Hepatocyte (in vitro differentiated cells): ENCODE results near the gene NR4A1. TPM values are rescaled to one million over a fixed set of nuclear protein-coding genes. Genes with fewer than 3 reads are reported as not detected.

ENCODE experiments used
- DNase-seq: peaks from one replicate; pipeline ENCODE4 v3.0.0-alpha.2; 2016; ENCODE audit warnings: low spot score
- H2AFZ ChIP-seq: fragments of 200-600 bp; sonication (generic); 2 replicates; pipeline ENCODE4 v1.6.0; 2016; ENCODE audit warnings: antibody characterized with exemption, mild to moderate bottlenecking
- H3K27ac ChIP-seq: fragments of 200-600 bp; sonication (generic); 2 replicates; pipeline ENCODE4 v1.5.1; 2016; ENCODE audit warnings: mild to moderate bottlenecking
- H3K27me3 ChIP-seq: fragments of 200-600 bp; sonication (generic); 2 replicates; pipeline ENCODE4 v1.6.1; 2016
- H3K36me3 ChIP-seq: fragments of 200-600 bp; sonication (generic); replicated peaks from 2 replicates; pipeline ENCODE4 v1.5.1; 2016; ENCODE audit warnings: low read depth; ENCODE audit not compliant: insufficient read depth
- H3K4me1 ChIP-seq: fragments of 200-600 bp; sonication (generic); 2 replicates; pipeline ENCODE4 v1.5.1; 2016; ENCODE audit warnings: mild to moderate bottlenecking, moderate library complexity; ENCODE audit not compliant: insufficient read depth
- H3K4me2 ChIP-seq: fragments of 200-600 bp; sonication (generic); 2 replicates; pipeline ENCODE4 v1.6.0; 2016
- H3K4me3 ChIP-seq: fragments of 200-600 bp; sonication (generic); 2 replicates; pipeline ENCODE4 v1.5.1; 2016; ENCODE audit warnings: mild to moderate bottlenecking
- H3K79me2 ChIP-seq: fragments of 200-600 bp; sonication (generic); 2 replicates; pipeline ENCODE4 v1.6.0; 2017; ENCODE audit warnings: mild to moderate bottlenecking
- H3K9me2 ChIP-seq: fragments of 200-600 bp; sonication (generic); replicated peaks from 2 replicates; pipeline ENCODE4 v1.6.0; 2017; ENCODE audit warnings: mild to moderate bottlenecking; ENCODE audit not compliant: insufficient read depth
- H3K9me3 ChIP-seq: fragments of 200-600 bp; sonication (generic); 2 replicates; pipeline ENCODE4 v1.5.1; 2016; ENCODE audit warnings: low read depth, mild to moderate bottlenecking
- H4K20me1 ChIP-seq: fragments of 200-600 bp; sonication (generic); 2 replicates; pipeline ENCODE4 v1.6.0; 2016; ENCODE audit warnings: mild to moderate bottlenecking; ENCODE audit not compliant: insufficient read depth, poor library complexity, severe bottlenecking
- EZH2 ChIP-seq: fragments of 200-600 bp; sonication (generic); IDR thresholded peaks from 2 replicates; pipeline ENCODE4 v1.6.1; 2016; ENCODE audit warnings: antibody characterized with exemption, mild to moderate bottlenecking, borderline replicate concordance
- EZH2phosphoT487 ChIP-seq: fragments of 200-600 bp; sonication (generic); IDR thresholded peaks from one replicate; pipeline ENCODE4 v1.6.1; 2018; ENCODE audit warnings: antibody characterized with exemption, mild to moderate bottlenecking, low read depth, moderate library complexity; ENCODE audit not compliant: unreplicated experiment, severe bottlenecking
- WGBS: methylation state at CpG from one replicate; pipeline ENCODE4 v1.1.6; 2016; ENCODE audit warnings: low lambda C conversion rate; ENCODE audit errors: missing lambda C conversion rate; 5-methylcytosine and 5-hydroxymethylcytosine counted together
- polyA plus RNA-seq: library from polyadenylated mRNA; unstranded; fragments of >200 nt; fragmentation: Nextera tagmentation; extraction: Ambion mirVana; gene quantifications from 2 replicates; pipeline ENCODE4 v1.2.1, GENCODE V29; 2016
- total RNA-seq: library from RNA; depleted of rRNA; stranded (reverse); fragments of >200 nt; gene quantifications from 2 replicates; pipeline ENCODE4 v1.2.3, GENCODE V29; 2014
- TF ChIP-seq, protein P1 (sequence below): fragments of 200-600 bp; sonication (generic); IDR thresholded peaks from 2 replicates; pipeline ENCODE4 v1.5.1; 2016; ENCODE audit warnings: antibody characterized with exemption, mild to moderate bottlenecking; ENCODE audit not compliant: poor library complexity

The NR4A1 gene
- total and polyA plus RNA-seq, 2 experiments from 2014 or later = 39.2 to 131 TPM

DNA sequence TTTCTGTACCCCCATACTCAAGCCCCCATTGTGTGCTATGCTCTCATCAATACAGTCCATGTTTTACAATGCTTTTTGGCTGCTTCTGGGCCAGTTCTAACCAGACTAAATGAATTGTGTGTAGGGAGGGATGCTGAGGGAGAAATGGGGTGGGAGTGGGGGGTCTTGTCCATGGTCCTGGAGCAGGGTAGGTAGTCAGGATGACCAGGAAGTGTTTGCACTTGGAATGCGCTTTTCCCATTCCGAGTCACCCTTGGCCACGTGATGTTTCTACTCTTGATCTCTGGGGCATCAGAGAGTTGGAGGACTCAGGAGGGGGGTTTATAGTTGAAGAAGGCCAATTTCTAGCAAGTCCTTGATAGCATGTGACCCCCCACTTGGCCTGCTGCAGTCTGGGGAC lies 27.0 kb downstream of the NR4A1 start:
- H3K79me2 ChIP-seq = peaks cover 22% of the 10 kb centered on the region
- no peaks in the 10 kb centered on the region for H3K27me3 ChIP-seq
- no peak overlapping the region for H2AFZ ChIP-seq
- H3K36me3 ChIP-seq = no peaks in the 10 kb centered on the region
- no peak overlapping the region for H3K4me2 ChIP-seq
- TF ChIP-seq, protein P1, sequence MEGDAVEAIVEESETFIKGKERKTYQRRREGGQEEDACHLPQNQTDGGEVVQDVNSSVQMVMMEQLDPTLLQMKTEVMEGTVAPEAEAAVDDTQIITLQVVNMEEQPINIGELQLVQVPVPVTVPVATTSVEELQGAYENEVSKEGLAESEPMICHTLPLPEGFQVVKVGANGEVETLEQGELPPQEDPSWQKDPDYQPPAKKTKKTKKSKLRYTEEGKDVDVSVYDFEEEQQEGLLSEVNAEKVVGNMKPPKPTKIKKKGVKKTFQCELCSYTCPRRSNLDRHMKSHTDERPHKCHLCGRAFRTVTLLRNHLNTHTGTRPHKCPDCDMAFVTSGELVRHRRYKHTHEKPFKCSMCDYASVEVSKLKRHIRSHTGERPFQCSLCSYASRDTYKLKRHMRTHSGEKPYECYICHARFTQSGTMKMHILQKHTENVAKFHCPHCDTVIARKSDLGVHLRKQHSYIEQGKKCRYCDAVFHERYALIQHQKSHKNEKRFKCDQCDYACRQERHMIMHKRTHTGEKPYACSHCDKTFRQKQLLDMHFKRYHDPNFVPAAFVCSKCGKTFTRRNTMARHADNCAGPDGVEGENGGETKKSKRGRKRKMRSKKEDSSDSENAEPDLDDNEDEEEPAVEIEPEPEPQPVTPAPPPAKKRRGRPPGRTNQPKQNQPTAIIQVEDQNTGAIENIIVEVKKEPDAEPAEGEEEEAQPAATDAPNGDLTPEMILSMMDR = no peak
- TF ChIP-seq EZH2phosphoT487 = no peak
- no peak for TF ChIP-seq EZH2
- H3K9me3 ChIP-seq = no peaks in the 10 kb centered on the region
- H3K27ac ChIP-seq = no peak overlapping the region
- H3K4me1 ChIP-seq = peaks cover 12% of the 10 kb centered on the region
- peaks cover 10% of the 10 kb centered on the region for H4K20me1 ChIP-seq
- no peak overlapping the region for H3K4me3 ChIP-seq
- DNase-seq = no peak
- no peaks in the 10 kb centered on the region for H3K9me2 ChIP-seq
- 93% methylated on average over 3 of the region's 3 CpGs for WGBS

DNA sequence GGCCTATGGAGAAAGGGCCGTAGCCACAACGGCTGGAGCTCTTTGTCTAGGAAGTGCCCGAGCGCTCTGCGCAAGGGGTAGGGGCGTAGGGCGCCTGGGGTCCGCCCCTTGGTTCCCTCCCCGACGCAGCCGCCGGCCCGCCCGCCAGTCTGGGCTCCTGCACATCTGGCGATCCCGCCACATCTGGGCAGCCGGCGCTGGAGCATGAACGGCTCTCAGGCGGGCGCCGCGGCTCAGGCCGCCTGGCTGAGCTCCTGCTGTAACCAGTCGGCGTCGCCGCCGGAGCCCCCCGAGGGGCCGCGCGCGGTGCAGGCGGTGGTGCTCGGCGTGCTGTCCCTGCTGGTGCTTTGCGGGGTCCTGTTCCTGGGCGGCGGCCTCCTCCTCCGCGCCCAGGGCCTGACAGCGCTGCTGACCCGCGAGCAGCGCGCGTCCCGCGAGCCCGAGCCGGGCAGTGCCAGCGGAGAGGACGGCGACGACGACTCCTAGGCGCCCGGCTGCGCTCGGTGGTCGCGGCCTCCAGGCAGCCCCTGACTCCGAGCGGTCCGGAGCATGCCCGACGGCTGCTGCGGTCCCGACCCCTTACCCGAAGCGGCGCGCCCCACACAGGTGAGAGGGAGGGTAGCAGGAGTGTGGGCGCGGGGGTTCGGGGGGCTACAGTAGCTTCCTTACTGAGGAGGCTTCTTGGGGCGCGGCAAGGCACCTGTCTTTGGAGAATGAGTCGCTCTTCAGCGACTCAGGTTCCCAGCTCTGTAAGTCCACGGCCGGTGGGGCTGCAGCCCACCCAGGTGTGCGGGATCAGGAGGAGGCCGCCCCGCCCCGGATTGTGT lies 28.5 kb downstream of the NR4A1 start, which contains the start of gene SMIM41:
Gene SMIM41 (plus strand): TSS at position 129 of the 827 bp plus-strand sequence. CDS start 76 bp downstream, at position 205.
- H3K36me3 ChIP-seq = no peaks in the 10 kb centered on the region
- H3K9me2 ChIP-seq = no peaks in the 10 kb centered on the region
- H3K9me3 ChIP-seq = no peaks in the 10 kb centered on the region
- H3K79me2 ChIP-seq = peaks cover 8% of the 10 kb centered on the region
- no peak for TF ChIP-seq EZH2
- TF ChIP-seq, protein P1 = no peak
- no peak for TF ChIP-seq EZH2phosphoT487
- H3K4me2 ChIP-seq = no peak within 1 kb of the TSS
- no peak for DNase-seq
- peaks cover 5% of the 10 kb centered on the region for H4K20me1 ChIP-seq
- no peak within 1 kb of the TSS for H3K4me3 ChIP-seq
- no peaks in the 10 kb centered on the region for H3K27me3 ChIP-seq
- WGBS = 98% methylated on average over 72 of the region's 87 CpGs
- H3K4me1 ChIP-seq = peaks cover 12% of the 10 kb centered on the region
- H2AFZ ChIP-seq = no peak within 1 kb of the TSS
- H3K27ac ChIP-seq = no peak within 1 kb of the TSS

DNA sequence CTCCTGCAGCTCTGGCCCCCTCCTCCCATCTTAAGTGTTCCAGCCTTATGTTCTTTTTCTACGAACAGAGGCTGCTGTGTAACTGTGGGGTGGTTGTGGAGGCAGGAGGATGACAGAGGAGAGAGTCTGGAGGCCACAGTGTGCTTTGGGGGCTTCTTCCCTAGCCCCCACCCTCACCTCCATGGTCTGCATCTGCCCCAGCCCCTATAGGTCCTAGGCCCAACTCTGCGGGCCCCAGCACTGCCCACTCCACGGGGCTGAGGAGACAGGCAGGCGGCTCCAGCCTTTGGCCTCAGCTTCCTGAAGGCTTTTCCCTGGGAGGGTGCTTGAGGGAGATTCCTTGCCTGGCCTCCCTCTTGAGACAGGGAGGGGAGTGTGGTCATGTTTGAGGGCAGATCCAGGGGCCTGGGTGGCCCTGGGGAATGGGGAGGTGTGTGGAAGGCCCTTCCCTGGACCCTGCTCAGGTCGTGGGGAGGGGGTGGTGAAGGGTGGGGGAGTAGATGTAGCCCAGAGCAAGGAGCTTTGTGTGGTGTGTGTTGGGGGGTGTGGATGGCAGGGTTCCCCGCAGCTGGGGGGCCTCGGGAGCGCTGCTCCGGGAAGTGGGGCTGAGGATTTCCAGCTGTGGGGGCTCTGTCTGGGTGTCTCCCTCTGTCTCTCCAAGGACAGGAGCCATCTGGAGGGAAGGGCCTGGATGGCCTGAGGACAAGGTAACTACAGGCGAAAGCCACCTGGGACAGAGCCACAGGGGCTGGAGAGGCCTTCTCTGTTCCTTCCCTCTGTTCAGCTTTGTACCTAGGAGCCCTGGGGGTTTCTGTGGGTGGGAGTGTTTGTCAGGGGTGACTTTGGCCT lies 29.4 kb downstream of the NR4A1 start:
- no peak for DNase-seq
- peaks cover 5% of the 10 kb centered on the region for H4K20me1 ChIP-seq
- no peak overlapping the region for H3K4me3 ChIP-seq
- H3K9me2 ChIP-seq = no peaks in the 10 kb centered on the region
- H3K4me1 ChIP-seq = peaks cover 12% of the 10 kb centered on the region
- no peaks in the 10 kb centered on the region for H3K36me3 ChIP-seq
- TF ChIP-seq EZH2phosphoT487 = no peak
- no peak for TF ChIP-seq EZH2
- no peaks in the 10 kb centered on the region for H3K9me3 ChIP-seq
- H3K27ac ChIP-seq = no peak overlapping the region
- no peaks in the 10 kb centered on the region for H3K27me3 ChIP-seq
- 83% methylated on average over 9 of the region's 10 CpGs for WGBS
- H3K4me2 ChIP-seq = no peak overlapping the region
- H3K79me2 ChIP-seq = peaks cover 2% of the 10 kb centered on the region
- H2AFZ ChIP-seq = no peak overlapping the region
